Omental fat pad (tissue), 4 donors: ENCODE measurements around the gene PHAX. TPM values are rescaled to one million over a fixed set of nuclear protein-coding genes. Genes with fewer than 3 reads are reported as not detected.

ENCODE experiments used
- ATAC-seq: fragments of 150-250 bp; one replicate; pipeline ENCODE4 v1.9.1; 2016; ENCODE audit warnings: mild to moderate bottlenecking, moderate library complexity; ENCODE audit not compliant: low FRiP score
- DNase-seq: peaks from one replicate; pipeline ENCODE4 v3.0.0-alpha.2; 2019; ENCODE audit warnings: low spot score
- CTCF ChIP-seq, 3 donors: fragments of 450-650 bp; IDR thresholded peaks; one replicate each; pipeline ENCODE4 v1.5.1; 2016 to 2017; ENCODE audit warnings: antibody characterized with exemption in 3 of 3, mild to moderate bottlenecking in 3 of 3, moderate library complexity in 2 of 3
- total RNA-seq, 4 donors: library from RNA; depleted of rRNA; stranded (reverse); fragments of >200 nt; gene quantifications; one replicate each; pipeline ENCODE4 v1.1.0, GENCODE V29; 2016

The PHAX gene
- total RNA-seq, 4 donors from 2014 or later, result 29.7 to 50.4 (median 34.3) TPM

DNA sequence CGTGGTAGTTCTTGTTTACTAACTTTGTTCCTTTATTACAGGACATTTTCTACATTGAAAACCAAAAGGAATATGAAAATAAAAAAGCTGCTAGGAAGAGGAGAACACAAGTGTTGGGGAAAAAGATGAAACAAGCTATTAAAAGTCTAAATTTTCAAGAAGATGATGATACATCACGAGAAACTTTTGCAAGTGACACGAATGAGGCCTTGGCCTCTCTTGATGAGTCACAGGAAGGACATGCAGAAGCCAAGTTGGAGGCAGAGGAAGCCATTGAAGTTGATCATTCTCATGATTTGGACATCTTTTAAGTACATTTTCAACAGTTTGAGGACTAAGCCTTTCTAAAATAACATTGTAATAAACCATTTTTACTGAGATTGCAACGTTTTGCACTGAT is 23.8 kb downstream of the PHAX start:
- ATAC-seq (no peak), DNase-seq (no peak)
- no peak for TF ChIP-seq CTCF (IDR thresholded peaks at IDR 0.05)

DNA sequence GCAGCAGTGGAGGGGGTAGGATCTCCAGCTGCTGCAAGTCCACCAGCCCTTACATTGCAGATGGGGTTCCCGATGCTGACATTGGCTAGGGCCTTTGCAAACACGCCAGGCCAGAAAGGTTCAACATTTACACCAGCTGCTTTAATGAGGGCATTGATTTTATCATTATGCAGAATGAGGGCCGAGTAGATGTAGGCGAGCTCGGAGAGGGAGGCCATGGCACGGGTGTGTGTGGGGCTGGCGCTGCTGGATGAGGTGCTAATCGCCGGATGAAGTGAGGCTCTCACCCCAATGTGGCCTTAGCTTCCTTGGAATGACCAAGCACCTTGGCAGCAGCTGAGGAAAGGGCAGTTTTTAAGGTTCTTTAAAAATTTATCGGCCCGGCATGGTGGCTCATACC is 27.4 kb downstream of the PHAX start:
- no peak for TF ChIP-seq CTCF (IDR thresholded peaks at IDR 0.05)
- DNase-seq (no peak), ATAC-seq (no peak)

DNA sequence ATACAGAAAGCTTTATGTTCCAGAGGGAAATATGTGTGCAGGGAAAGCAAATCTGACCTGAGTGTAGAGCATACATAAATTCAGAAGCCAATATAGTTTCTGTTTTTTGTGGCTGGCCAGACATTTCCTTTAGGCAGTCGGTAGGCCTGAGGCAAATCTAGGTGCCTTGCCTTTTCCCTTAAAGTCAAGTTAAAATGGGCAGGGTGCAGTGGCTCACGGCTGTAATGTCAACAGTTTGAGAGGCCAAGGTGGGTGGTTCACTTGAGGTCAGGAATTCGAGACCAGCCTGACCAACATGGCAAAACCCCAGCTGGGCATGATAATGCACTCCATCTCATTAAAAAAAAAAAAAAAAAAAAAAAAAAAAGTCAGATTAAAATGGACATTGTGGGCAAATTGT is 31.2 kb downstream of the PHAX start:
- DNase-seq, result no peak
- no peak for TF ChIP-seq CTCF (IDR thresholded peaks at IDR 0.05)
- no peak for ATAC-seq

DNA sequence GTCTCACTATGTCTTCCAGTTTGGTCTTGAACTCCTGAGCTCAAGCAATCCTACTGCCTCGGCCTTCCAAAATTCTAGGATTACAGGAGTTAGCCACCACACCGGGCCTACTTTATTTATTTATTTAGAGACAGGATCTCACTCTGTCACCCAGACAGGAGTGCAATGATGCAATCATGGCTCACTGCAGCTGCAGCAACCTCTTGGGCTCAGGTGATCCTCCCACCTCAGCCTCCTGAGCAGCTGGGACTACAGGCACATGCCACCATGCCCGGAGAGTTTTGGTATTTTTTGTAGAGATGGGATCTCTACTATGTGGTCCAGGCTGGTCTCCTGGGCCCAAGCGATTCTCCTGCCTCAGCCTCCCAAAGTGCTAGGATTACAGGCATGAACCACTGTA is 32.8 kb downstream of the PHAX start:
- DNase-seq, result no peak
- no peak for TF ChIP-seq CTCF (IDR thresholded peaks at IDR 0.05)
- ATAC-seq, result no peak

- ATAC-seq, result no peak
- no peak for TF ChIP-seq CTCF (IDR thresholded peaks at IDR 0.05)
Measured at GRCh38 chr5:126635585-126635984, 34.8 kb downstream of the PHAX start.

GRCh38 chr5:126636956-126637355 is 36.2 kb downstream of the PHAX start:
- ATAC-seq, result no peak
- TF ChIP-seq CTCF (IDR thresholded peaks at IDR 0.05), result no peak

More at GRCh38 chr5:126635585-126635984, 34.8 kb downstream of the PHAX start:
- no peak for DNase-seq

DNA sequence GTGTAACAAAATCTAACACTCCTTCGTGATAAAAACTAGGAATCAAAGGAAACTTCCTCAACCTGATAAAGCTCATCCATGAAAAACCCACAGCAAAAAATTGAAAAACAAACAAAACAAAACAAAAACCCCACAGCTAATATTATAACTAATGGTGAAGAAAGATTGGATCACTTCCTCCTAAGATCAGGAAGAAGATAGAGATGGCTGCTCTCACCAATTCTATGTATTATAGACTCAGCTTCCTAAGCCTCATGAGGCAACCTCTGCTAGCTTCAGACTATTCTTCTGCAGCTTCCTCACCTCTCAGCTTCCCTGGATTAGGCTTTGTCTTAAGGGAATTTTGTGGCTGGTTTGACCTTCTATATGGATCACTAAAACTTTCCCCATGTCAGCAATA is 40.1 kb downstream of the PHAX start:
- no peak for ATAC-seq
- DNase-seq, result no peak
- TF ChIP-seq CTCF (IDR thresholded peaks at IDR 0.05), result no peak

More at GRCh38 chr5:126636956-126637355, 36.2 kb downstream of the PHAX start:
- no peak for DNase-seq
